WTC11 (cell line): ENCODE data around the gene NEAT1. TPM values are rescaled to one million over a fixed set of nuclear protein-coding genes. Genes with fewer than 3 reads are reported as not detected.

ENCODE experiments used
- ATAC-seq: fragments of 200-7000 bp; cut with Tn5 transposase; 2 replicates; pipeline ENCODE4 v1.10.0; 2021; ENCODE audit warnings: mild to moderate bottlenecking, moderate library complexity
- CTCF ChIA-PET: fragments of 300-600 bp; sonication (Branson Sonifier 250); formaldehyde crosslinking; loops from one replicate; lab custom pipeline; 2021; ENCODE audit warnings: antibody characterized with exemption; lab: Charles Lee
- POLR2A ChIA-PET: fragments of 350-600 bp; sonication (Branson Sonifier 250); formaldehyde crosslinking; loops from one replicate; lab custom pipeline; 2021; ENCODE audit warnings: antibody characterized with exemption; lab: Charles Lee
- DNase-seq: peaks from one replicate; pipeline ENCODE4 v3.0.0; 2021; ENCODE audit warnings: low spot score
- H3K27ac Mint-ChIP-seq: 2 replicates; pipeline ENCODE4 v1.8.0; 2021; ENCODE audit warnings: mixed read lengths
- H3K27me3 Mint-ChIP-seq: 2 replicates; pipeline ENCODE4 v1.8.0; 2021; ENCODE audit warnings: low read depth, mild to moderate bottlenecking, moderate library complexity, mixed read lengths
- H3K36me3 Mint-ChIP-seq: 2 replicates; pipeline ENCODE4 v1.8.0; 2021; ENCODE audit warnings: mixed read lengths
- H3K4me1 Mint-ChIP-seq: 2 replicates; pipeline ENCODE4 v1.8.0; 2022; ENCODE audit warnings: mixed read lengths
- H3K4me3 Mint-ChIP-seq: 2 replicates; pipeline ENCODE4 v1.8.0; 2021; ENCODE audit warnings: mild to moderate bottlenecking, moderate library complexity, mixed read lengths
- H3K9me3 Mint-ChIP-seq: 2 replicates; pipeline ENCODE4 v1.8.0; 2021; ENCODE audit warnings: mixed read lengths
- ATF3 ChIP-seq: sonication (generic); formaldehyde crosslinking; conservative IDR thresholded peaks from 2 replicates; pipeline ENCODE4 v1.8.1; 2022; ENCODE audit warnings: mild to moderate bottlenecking, missing genetic modification reagents
- E2F4 ChIP-seq: sonication (generic); formaldehyde crosslinking; IDR thresholded peaks from 2 replicates; pipeline ENCODE4 v1.8.1; 2022; ENCODE audit warnings: low read depth, mild to moderate bottlenecking, moderate library complexity, missing genetic modification reagents, borderline replicate concordance
- EMX1 ChIP-seq: fragments of 250-450 bp; sonication (Bioruptor Pico); IDR thresholded peaks from 2 replicates; pipeline ENCODE4 v1.8.0; 2021; ENCODE audit warnings: mild to moderate bottlenecking
- ERG ChIP-seq: fragments of 250-450 bp; sonication (Bioruptor Pico); IDR thresholded peaks from 2 replicates; pipeline ENCODE4 v1.8.0; 2021; ENCODE audit warnings: mild to moderate bottlenecking
- FOXK1 ChIP-seq: sonication (generic); formaldehyde crosslinking; IDR thresholded peaks from 2 replicates; pipeline ENCODE4 v1.8.0; 2022; ENCODE audit warnings: mild to moderate bottlenecking, moderate library complexity, missing genetic modification reagents
- GABPB1 ChIP-seq: sonication (generic); formaldehyde crosslinking; IDR thresholded peaks from 2 replicates; pipeline ENCODE4 v1.8.1; 2023; ENCODE audit warnings: mild to moderate bottlenecking, missing genetic modification reagents
- GRHL2 ChIP-seq: fragments of 250-450 bp; sonication (Bioruptor Pico); IDR thresholded peaks from 2 replicates; pipeline ENCODE4 v1.8.0; 2022; ENCODE audit warnings: mild to moderate bottlenecking, moderate library complexity; ENCODE audit not compliant: insufficient replicate concordance, severe bottlenecking
- JAZF1 ChIP-seq: fragments of 250-450 bp; sonication (Bioruptor Pico); IDR thresholded peaks from 2 replicates; pipeline ENCODE4 v1.9.0; 2021; ENCODE audit warnings: moderate library complexity, mild to moderate bottlenecking, inconsistent platforms
- MXD4 ChIP-seq: fragments of 250-450 bp; sonication (Bioruptor Pico); IDR thresholded peaks from 2 replicates; pipeline ENCODE4 v1.8.0; 2021; ENCODE audit warnings: mild to moderate bottlenecking, moderate library complexity, borderline replicate concordance
- NFYB ChIP-seq: sonication (generic); formaldehyde crosslinking; conservative IDR thresholded peaks from 2 replicates; pipeline ENCODE4 v1.8.0; 2022; ENCODE audit warnings: low read depth, missing genetic modification reagents
- SMAD3 ChIP-seq: sonication (generic); formaldehyde crosslinking; IDR thresholded peaks from 2 replicates; pipeline ENCODE4 v1.8.0; 2022; ENCODE audit warnings: missing genetic modification reagents, mild to moderate bottlenecking, borderline replicate concordance
- TCF7 ChIP-seq: sonication (generic); formaldehyde crosslinking; IDR thresholded peaks from 2 replicates; pipeline ENCODE4 v1.8.0; 2022; ENCODE audit warnings: mild to moderate bottlenecking, low read depth, missing genetic modification reagents, moderate library complexity
- ZNF232 ChIP-seq: sonication (generic); formaldehyde crosslinking; IDR thresholded peaks from 2 replicates; pipeline ENCODE4 v1.8.0; 2022; ENCODE audit warnings: mild to moderate bottlenecking, missing genetic modification reagents
- ZNF263 ChIP-seq: sonication (generic); formaldehyde crosslinking; IDR thresholded peaks from 2 replicates; pipeline ENCODE4 v1.8.1; 2022; ENCODE audit warnings: low read depth, mild to moderate bottlenecking, moderate library complexity, missing genetic modification reagents
- ZNF317 ChIP-seq: sonication (generic); formaldehyde crosslinking; IDR thresholded peaks from 2 replicates; pipeline ENCODE4 v1.8.1; 2023; ENCODE audit warnings: low read depth, mild to moderate bottlenecking, moderate library complexity, missing genetic modification reagents, borderline replicate concordance
- total RNA-seq: library from RNA; stranded (reverse); gene quantifications from 3 replicates; pipeline ENCODE4 v1.2.3, GENCODE V29; 2021
- TF ChIP-seq, protein P1 (sequence below): sonication (generic); formaldehyde crosslinking; conservative IDR thresholded peaks from 2 replicates; pipeline ENCODE4 v1.8.1; 2023; ENCODE audit warnings: mild to moderate bottlenecking, low read depth, missing genetic modification reagents, moderate library complexity
- TF ChIP-seq, protein P2 (sequence below): sonication (generic); formaldehyde crosslinking; IDR thresholded peaks from 2 replicates; pipeline ENCODE4 v1.8.0; 2023; ENCODE audit warnings: mild to moderate bottlenecking, missing genetic modification reagents
- TF ChIP-seq, protein P3 (sequence below): sonication (generic); formaldehyde crosslinking; IDR thresholded peaks from 2 replicates; pipeline ENCODE4 v1.8.1; 2023; ENCODE audit warnings: mild to moderate bottlenecking, missing genetic modification reagents
- TF ChIP-seq, protein P4 (sequence below): sonication (generic); formaldehyde crosslinking; IDR thresholded peaks from 2 replicates; pipeline ENCODE4 v1.8.1; 2022; ENCODE audit warnings: low read depth, missing genetic modification reagents, borderline replicate concordance
- TF ChIP-seq, protein P5 (sequence below): fragments of 250-450 bp; sonication (Bioruptor Pico); IDR thresholded peaks from 2 replicates; pipeline ENCODE4 v2.1.2; 2022; ENCODE audit warnings: mild to moderate bottlenecking, moderate library complexity

Gene NEAT1
- total RNA-seq, 1 experiment from 2014 or later = 38.1 TPM

- ChIA-PET CTCF (interaction anchor here (1.5 kb wide), 1 partner anchor 168 kb away, joined by 3 read pairs; no protein-coding TSS in a partner anchor), POLR2A (no interaction called here)
Observed at GRCh38 chr11:65392899-65393298, 29.7 kb upstream of the NEAT1 start.

GRCh38 chr11:65393513-65394079 lies 29.0 kb upstream of the NEAT1 start:
- ChIA-PET CTCF (interaction anchor here (1.0 to 1.5 kb wide), 2 partner anchors 23 to 167 kb away, joined by 3 to 4 read pairs; no protein-coding TSS in a partner anchor), POLR2A (interaction anchor here (0.6 kb wide), 1 partner anchor 1055 kb away, joined by 5 read pairs; no protein-coding TSS in a partner anchor)
- Mint-ChIP-seq H3K27me3 (no peaks in the 10 kb centered on the region), H3K4me3 (no peak overlapping the region), H3K27ac (no peak overlapping the region), H3K4me1 (peaks cover 14% of the 10 kb centered on the region), H3K36me3 (peaks cover 6% of the 10 kb centered on the region), H3K9me3 (no peaks in the 10 kb centered on the region)
- no peak for ATAC-seq
- TF ChIP-seq E2F4 (CRISPR knock-in tag) (no peak), GRHL2 (CRISPR knock-in tag) (no peak), JAZF1 (no peak), EMX1 (CRISPR knock-in tag) (no peak), MXD4 (no peak), TCF7 (CRISPR knock-in tag) (no peak), ZNF317 (CRISPR knock-in tag) (no peak), NFYB (CRISPR knock-in tag) (no peak), FOXK1 (CRISPR knock-in tag) (no peak), ZNF232 (CRISPR knock-in tag) (no peak), SMAD3 (CRISPR knock-in tag) (no peak), ATF3 (CRISPR knock-in tag) (no peak), GABPB1 (CRISPR knock-in tag) (no peak), ERG (CRISPR knock-in tag) (no peak), ZNF263 (CRISPR knock-in tag) (no peak)
- TF ChIP-seq, protein P1, sequence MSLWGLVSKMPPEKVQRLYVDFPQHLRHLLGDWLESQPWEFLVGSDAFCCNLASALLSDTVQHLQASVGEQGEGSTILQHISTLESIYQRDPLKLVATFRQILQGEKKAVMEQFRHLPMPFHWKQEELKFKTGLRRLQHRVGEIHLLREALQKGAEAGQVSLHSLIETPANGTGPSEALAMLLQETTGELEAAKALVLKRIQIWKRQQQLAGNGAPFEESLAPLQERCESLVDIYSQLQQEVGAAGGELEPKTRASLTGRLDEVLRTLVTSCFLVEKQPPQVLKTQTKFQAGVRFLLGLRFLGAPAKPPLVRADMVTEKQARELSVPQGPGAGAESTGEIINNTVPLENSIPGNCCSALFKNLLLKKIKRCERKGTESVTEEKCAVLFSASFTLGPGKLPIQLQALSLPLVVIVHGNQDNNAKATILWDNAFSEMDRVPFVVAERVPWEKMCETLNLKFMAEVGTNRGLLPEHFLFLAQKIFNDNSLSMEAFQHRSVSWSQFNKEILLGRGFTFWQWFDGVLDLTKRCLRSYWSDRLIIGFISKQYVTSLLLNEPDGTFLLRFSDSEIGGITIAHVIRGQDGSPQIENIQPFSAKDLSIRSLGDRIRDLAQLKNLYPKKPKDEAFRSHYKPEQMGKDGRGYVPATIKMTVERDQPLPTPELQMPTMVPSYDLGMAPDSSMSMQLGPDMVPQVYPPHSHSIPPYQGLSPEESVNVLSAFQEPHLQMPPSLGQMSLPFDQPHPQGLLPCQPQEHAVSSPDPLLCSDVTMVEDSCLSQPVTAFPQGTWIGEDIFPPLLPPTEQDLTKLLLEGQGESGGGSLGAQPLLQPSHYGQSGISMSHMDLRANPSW = no peak
- TF ChIP-seq, protein P2, sequence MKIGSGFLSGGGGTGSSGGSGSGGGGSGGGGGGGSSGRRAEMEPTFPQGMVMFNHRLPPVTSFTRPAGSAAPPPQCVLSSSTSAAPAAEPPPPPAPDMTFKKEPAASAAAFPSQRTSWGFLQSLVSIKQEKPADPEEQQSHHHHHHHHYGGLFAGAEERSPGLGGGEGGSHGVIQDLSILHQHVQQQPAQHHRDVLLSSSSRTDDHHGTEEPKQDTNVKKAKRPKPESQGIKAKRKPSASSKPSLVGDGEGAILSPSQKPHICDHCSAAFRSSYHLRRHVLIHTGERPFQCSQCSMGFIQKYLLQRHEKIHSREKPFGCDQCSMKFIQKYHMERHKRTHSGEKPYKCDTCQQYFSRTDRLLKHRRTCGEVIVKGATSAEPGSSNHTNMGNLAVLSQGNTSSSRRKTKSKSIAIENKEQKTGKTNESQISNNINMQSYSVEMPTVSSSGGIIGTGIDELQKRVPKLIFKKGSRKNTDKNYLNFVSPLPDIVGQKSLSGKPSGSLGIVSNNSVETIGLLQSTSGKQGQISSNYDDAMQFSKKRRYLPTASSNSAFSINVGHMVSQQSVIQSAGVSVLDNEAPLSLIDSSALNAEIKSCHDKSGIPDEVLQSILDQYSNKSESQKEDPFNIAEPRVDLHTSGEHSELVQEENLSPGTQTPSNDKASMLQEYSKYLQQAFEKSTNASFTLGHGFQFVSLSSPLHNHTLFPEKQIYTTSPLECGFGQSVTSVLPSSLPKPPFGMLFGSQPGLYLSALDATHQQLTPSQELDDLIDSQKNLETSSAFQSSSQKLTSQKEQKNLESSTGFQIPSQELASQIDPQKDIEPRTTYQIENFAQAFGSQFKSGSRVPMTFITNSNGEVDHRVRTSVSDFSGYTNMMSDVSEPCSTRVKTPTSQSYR (CRISPR knock-in tag) = no peak
- TF ChIP-seq, protein P3, sequence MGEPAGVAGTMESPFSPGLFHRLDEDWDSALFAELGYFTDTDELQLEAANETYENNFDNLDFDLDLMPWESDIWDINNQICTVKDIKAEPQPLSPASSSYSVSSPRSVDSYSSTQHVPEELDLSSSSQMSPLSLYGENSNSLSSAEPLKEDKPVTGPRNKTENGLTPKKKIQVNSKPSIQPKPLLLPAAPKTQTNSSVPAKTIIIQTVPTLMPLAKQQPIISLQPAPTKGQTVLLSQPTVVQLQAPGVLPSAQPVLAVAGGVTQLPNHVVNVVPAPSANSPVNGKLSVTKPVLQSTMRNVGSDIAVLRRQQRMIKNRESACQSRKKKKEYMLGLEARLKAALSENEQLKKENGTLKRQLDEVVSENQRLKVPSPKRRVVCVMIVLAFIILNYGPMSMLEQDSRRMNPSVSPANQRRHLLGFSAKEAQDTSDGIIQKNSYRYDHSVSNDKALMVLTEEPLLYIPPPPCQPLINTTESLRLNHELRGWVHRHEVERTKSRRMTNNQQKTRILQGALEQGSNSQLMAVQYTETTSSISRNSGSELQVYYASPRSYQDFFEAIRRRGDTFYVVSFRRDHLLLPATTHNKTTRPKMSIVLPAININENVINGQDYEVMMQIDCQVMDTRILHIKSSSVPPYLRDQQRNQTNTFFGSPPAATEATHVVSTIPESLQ (CRISPR knock-in tag) = no peak
- TF ChIP-seq, protein P4, sequence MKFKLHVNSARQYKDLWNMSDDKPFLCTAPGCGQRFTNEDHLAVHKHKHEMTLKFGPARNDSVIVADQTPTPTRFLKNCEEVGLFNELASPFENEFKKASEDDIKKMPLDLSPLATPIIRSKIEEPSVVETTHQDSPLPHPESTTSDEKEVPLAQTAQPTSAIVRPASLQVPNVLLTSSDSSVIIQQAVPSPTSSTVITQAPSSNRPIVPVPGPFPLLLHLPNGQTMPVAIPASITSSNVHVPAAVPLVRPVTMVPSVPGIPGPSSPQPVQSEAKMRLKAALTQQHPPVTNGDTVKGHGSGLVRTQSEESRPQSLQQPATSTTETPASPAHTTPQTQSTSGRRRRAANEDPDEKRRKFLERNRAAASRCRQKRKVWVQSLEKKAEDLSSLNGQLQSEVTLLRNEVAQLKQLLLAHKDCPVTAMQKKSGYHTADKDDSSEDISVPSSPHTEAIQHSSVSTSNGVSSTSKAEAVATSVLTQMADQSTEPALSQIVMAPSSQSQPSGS (CRISPR knock-in tag) = no peak
- TF ChIP-seq, protein P5, sequence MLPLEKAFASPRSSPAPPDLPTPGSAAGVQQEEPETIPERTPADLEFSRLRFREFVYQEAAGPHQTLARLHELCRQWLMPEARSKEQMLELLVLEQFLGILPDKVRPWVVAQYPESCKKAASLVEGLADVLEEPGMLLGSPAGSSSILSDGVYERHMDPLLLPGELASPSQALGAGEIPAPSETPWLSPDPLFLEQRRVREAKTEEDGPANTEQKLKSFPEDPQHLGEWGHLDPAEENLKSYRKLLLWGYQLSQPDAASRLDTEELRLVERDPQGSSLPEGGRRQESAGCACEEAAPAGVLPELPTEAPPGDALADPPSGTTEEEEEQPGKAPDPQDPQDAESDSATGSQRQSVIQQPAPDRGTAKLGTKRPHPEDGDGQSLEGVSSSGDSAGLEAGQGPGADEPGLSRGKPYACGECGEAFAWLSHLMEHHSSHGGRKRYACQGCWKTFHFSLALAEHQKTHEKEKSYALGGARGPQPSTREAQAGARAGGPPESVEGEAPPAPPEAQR (CRISPR knock-in tag) = no peak
- DNase-seq = no peak

More at GRCh38 chr11:65392899-65393298, 29.7 kb upstream of the NEAT1 start:
- TF ChIP-seq ZNF232 (CRISPR knock-in tag) = no peak
- H3K4me1 Mint-ChIP-seq = peaks cover 14% of the 10 kb centered on the region
- no peak overlapping the region for H3K4me3 Mint-ChIP-seq
- no peaks in the 10 kb centered on the region for H3K27me3 Mint-ChIP-seq
- H3K9me3 Mint-ChIP-seq = no peaks in the 10 kb centered on the region
- H3K36me3 Mint-ChIP-seq = peaks cover 6% of the 10 kb centered on the region
- ATAC-seq (no peak), DNase-seq (no peak)
- H3K27ac Mint-ChIP-seq = no peak overlapping the region
